ENCODE measurements around the gene TPK1. TPM values are rescaled to one million over a fixed set of nuclear protein-coding genes. Genes with fewer than 3 reads are reported as not detected.

The TPK1 gene
- total and polyA plus RNA-seq, 12 donors: 2.9 to 10.8 (median 6.4) TPM

- peaks cover 0 to 11% (median 0%) of the 10 kb centered on the region in 11 donors for H3K9me3 ChIP-seq
- H3K27ac ChIP-seq: no peak overlapping the region
- H3K36me3 ChIP-seq: peaks cover 0 to 4% (median 0%) of the 10 kb centered on the region in 9 donors
- no peak for ATAC-seq
- H3K27me3 ChIP-seq: no peaks in the 10 kb centered on the region
- WGBS, 2 donors: 75 to 83% methylated on average over 2 of the region's 2 CpGs
- no peaks in the 10 kb centered on the region for H3K4me1 ChIP-seq
- no peak for DNase-seq
- intact Hi-C loops (cut with DNase I): no loop called here
- H3K4me3 ChIP-seq: no peak overlapping the region
- TF ChIP-seq CTCF (IDR thresholded peaks at IDR 0.05): no peak
Measured at GRCh38 chr7:144649120-144649519, 186.7 kb downstream of the TPK1 start.

DNA sequence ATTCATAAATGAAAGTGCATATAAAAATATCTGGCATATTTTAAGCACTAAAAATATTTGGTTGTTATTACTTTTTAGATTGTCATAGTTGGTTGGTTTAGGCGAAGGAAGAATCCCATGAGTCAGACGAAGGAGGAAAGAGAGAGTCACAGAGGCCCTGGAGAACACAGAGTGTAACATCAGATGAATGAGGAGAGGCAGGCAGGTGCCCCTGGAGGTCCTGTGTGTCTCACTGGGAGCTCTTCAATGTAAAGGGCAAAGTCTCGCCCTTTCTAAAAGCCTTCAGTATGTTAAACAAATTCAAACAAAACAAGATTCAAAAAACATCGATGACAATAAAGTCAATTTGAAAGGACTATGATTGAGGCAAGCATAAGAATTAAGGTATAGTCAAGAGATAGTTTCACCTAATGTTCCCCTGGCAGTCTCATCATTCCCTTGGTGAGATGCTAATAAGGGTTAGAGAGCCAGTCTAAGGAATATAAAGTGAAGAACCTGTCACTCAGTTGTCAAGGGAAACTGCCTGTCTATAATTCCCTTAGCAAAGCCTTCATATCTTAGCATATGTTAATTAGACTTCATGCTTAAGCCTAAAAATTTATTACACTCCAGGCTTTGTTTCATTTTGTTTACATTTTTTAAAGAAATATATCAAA lies 194.3 kb downstream of the TPK1 start:
- no peaks in the 10 kb centered on the region for H3K27me3 ChIP-seq
- no peaks in the 10 kb centered on the region for H3K4me1 ChIP-seq
- no peak overlapping the region for H3K4me3 ChIP-seq
- ATAC-seq: no peak
- no peak overlapping the region for H3K27ac ChIP-seq
- 74 to 80% methylated on average over 4 of the region's 4 CpGs for WGBS, 2 donors
- intact Hi-C loops (cut with DNase I): no loop called here
- TF ChIP-seq CTCF (IDR thresholded peaks at IDR 0.05): no peak
- no peaks in the 10 kb centered on the region for H3K36me3 ChIP-seq
- DNase-seq: no peak
- H3K9me3 ChIP-seq: no peaks in the 10 kb centered on the region

DNA sequence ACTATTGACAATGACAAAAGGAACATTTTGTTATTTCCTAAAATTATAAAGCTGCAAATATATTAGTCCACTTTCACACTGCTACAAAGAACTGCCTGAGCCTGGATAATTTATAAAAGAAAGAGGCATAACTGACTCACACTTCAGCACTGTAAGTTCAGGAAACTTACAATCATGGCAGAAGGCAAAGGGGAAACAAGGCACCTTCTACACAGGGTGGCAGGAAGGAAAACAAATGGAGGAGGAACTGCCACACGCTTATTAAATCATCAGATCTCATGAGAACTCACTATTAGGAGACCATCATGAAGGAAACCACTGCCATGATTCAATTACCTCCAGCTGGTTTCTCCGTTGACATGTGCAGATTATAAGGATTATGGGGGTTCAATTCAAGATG lies 203.1 kb downstream of the TPK1 start:
- no peak overlapping the region for H3K27ac ChIP-seq
- WGBS, 2 donors: 71 to 75% methylated on average over 2 of the region's 2 CpGs

DNA sequence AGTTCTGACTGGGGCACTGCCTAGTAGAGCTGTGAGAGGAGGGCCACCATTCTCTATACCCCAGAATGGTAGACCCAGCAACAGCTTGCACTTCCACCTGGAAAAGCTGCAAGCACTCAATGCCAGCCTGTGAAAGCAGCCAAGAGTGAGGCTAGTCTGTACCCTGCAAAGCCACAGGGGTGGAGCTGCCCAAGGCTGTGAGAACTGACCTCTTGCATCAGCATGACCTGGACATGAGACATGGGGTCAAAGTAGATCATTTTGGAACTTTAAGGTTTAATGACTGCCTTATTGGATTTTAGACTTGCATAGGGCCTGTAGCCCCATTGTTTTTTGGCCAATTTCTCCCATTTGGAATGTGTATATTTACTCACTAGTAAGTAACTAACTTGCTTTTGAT lies 206.3 kb downstream of the TPK1 start:
- Histone ChIP-seq H3K9me3 (no peaks in the 10 kb centered on the region), H3K27ac (no peak overlapping the region), H3K36me3 (no peaks in the 10 kb centered on the region), H3K27me3 (no peaks in the 10 kb centered on the region), H3K4me3 (no peak overlapping the region), H3K4me1 (no peaks in the 10 kb centered on the region)
- no peak for ATAC-seq
- no peak for DNase-seq
- intact Hi-C loops (cut with DNase I): no loop called here
- no peak for TF ChIP-seq CTCF (IDR thresholded peaks at IDR 0.05)

More for the DNA sequence above, 203.1 kb downstream of the TPK1 start:
- TF ChIP-seq CTCF (IDR thresholded peaks at IDR 0.05): no peak
- DNase-seq: no peak
- no peaks in the 10 kb centered on the region for H3K27me3 ChIP-seq
- H3K4me1 ChIP-seq: no peaks in the 10 kb centered on the region
- intact Hi-C loops (cut with DNase I): no loop called here
- ATAC-seq: no peak
- H3K9me3 ChIP-seq: no peaks in the 10 kb centered on the region
- H3K36me3 ChIP-seq: no peaks in the 10 kb centered on the region
- H3K4me3 ChIP-seq: no peak overlapping the region

All from heart right ventricle (tissue), 16 donors.